ENCODE results near the gene CCBE1.
"Not testable (repeated sequence)": the region's sequence is repeated elsewhere in the genome, so short reads cannot be mapped to it uniquely, and the experiment has no call there.

CCBE1 gene

GRCh38 chr18:59675346-59675745 is 21.9 kb downstream of the CCBE1 start:
- no peak for DNase-seq

GRCh38 chr18:59674903-59675270 is 22.3 kb downstream of the CCBE1 start:
- no peak for DNase-seq

- no peak for DNase-seq
Measured at GRCh38 chr18:59674186-59674902, 22.9 kb downstream of the CCBE1 start.

- no peak for DNase-seq
Measured at GRCh38 chr18:59672235-59672711, 24.9 kb downstream of the CCBE1 start.

GRCh38 chr18:59671551-59671950 is 25.7 kb downstream of the CCBE1 start:
- no peak for DNase-seq

- DNase-seq: no peak
Measured at GRCh38 chr18:59669872-59670657, 27.2 kb downstream of the CCBE1 start.

- no peak for DNase-seq
Measured at GRCh38 chr18:59667488-59667887, 29.7 kb downstream of the CCBE1 start.

- not testable (repeated sequence) for DNase-seq
Measured at GRCh38 chr18:59666007-59666402, 31.2 kb downstream of the CCBE1 start.

GRCh38 chr18:59665057-59666006 is 31.9 kb downstream of the CCBE1 start:
- DNase-seq: no peak

GRCh38 chr18:59664329-59664728 is 32.9 kb downstream of the CCBE1 start:
- DNase-seq: no peak

GRCh38 chr18:59663096-59663495 is 34.1 kb downstream of the CCBE1 start:
- no peak for DNase-seq

- no peak for DNase-seq
Measured at GRCh38 chr18:59661891-59662701, 35.1 kb downstream of the CCBE1 start.

GRCh38 chr18:59660786-59661743 is 36.2 kb downstream of the CCBE1 start:
- no peak for DNase-seq

GRCh38 chr18:59660366-59660765 is 36.9 kb downstream of the CCBE1 start:
- DNase-seq: no peak

GRCh38 chr18:59659508-59660170 is 37.6 kb downstream of the CCBE1 start:
- DNase-seq: no peak

- no peak for DNase-seq
Measured at GRCh38 chr18:59658941-59659340, 38.3 kb downstream of the CCBE1 start.

GRCh38 chr18:59657012-59657411 is 40.2 kb downstream of the CCBE1 start:
- no peak for DNase-seq

GRCh38 chr18:59656373-59656887 is 40.8 kb downstream of the CCBE1 start:
- no peak for DNase-seq

GRCh38 chr18:59655676-59656075 is 41.5 kb downstream of the CCBE1 start:
- DNase-seq: no peak

GRCh38 chr18:59651071-59651470 is 46.2 kb downstream of the CCBE1 start:
- DNase-seq: no peak
